DND-41 (cell line): ENCODE data around the gene DHODH.

ENCODE experiments used
- EZH2 ChIP-seq: IDR thresholded peaks from 3 replicates; pipeline ENCODE4 v1.6.1; 2012; ENCODE audit warnings: borderline replicate concordance, low read depth, mild to moderate bottlenecking, moderate library complexity, low read length, inconsistent platforms; ENCODE audit not compliant: severe bottlenecking
- TF ChIP-seq, protein P1 (sequence below): IDR thresholded peaks from 2 replicates; pipeline ENCODE4 v1.5.1; 2012; ENCODE audit warnings: borderline replicate concordance, low read length, moderate library complexity, mild to moderate bottlenecking; ENCODE audit not compliant: poor library complexity, severe bottlenecking; ENCODE audit errors: extremely low read depth

DNA sequence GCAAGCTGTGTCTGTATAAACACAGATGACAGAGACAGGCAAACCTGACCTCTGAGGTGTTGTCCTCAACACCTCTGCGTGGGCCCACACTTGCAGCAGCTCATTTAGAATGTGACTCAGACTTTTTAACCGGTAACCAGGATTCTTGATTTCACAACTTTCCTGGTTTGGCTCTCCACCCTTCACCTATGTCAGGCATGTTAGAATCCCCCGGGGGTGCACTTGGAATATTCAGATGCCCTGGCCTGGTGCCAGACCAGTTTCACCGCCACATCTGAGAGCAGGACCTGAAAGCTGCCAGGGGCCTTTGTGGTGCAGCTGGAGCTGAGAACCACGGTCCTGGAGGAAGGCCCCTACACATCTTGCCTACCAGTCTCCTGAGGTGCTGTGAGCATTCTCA, 4.8 kb downstream of the DHODH start:
- TF ChIP-seq EZH2: no peak
- TF ChIP-seq, protein P1, sequence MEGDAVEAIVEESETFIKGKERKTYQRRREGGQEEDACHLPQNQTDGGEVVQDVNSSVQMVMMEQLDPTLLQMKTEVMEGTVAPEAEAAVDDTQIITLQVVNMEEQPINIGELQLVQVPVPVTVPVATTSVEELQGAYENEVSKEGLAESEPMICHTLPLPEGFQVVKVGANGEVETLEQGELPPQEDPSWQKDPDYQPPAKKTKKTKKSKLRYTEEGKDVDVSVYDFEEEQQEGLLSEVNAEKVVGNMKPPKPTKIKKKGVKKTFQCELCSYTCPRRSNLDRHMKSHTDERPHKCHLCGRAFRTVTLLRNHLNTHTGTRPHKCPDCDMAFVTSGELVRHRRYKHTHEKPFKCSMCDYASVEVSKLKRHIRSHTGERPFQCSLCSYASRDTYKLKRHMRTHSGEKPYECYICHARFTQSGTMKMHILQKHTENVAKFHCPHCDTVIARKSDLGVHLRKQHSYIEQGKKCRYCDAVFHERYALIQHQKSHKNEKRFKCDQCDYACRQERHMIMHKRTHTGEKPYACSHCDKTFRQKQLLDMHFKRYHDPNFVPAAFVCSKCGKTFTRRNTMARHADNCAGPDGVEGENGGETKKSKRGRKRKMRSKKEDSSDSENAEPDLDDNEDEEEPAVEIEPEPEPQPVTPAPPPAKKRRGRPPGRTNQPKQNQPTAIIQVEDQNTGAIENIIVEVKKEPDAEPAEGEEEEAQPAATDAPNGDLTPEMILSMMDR: no peak
